Heart left ventricle (tissue), 16 donors: ENCODE results near the gene RAN. TPM values are rescaled to one million over a fixed set of nuclear protein-coding genes. Genes with fewer than 3 reads are reported as not detected.

Experiments
- ATAC-seq, 4 donors: fragments of 200-7000 bp; cut with Tn5 transposase; one replicate each; pipeline ENCODE4 v1.9.1; 2020 to 2022; ENCODE audit warnings: moderate library complexity in 4 of 4, mild to moderate bottlenecking in 3 of 4, moderate number of reproducible peaks in 1 of 4
- DNase-seq, 5 donors: peaks; one replicate each; pipeline ENCODE4 v3.0.0-alpha.2; 2020
- H3K27ac ChIP-seq, 12 donors: fragments of 200-600 bp; sonication (generic) in 4 of 12; one replicate each; pipeline versions ENCODE4 v1.5.0 to v1.8.0; 2016 to 2022; ENCODE audit warnings: mild to moderate bottlenecking in 2 of 12
- H3K27me3 ChIP-seq, 9 donors: fragments of 200-600 bp; sonication (generic) in 2 of 9; one replicate each; pipeline versions ENCODE4 v1.5.1 to v1.8.0; 2016 to 2022; ENCODE audit warnings: mild to moderate bottlenecking in 3 of 9
- H3K36me3 ChIP-seq, 9 donors: fragments of 200-600 bp; sonication (generic) in 2 of 9; one replicate each; pipeline versions ENCODE4 v1.5.0 to v1.8.0; 2018 to 2022; ENCODE audit warnings: mild to moderate bottlenecking in 2 of 9
- H3K4me1 ChIP-seq, 12 donors: fragments of 200-600 bp; sonication (generic) in 4 of 12; one replicate each; pipeline versions ENCODE4 v1.5.0 to v1.8.0; 2016 to 2022; ENCODE audit warnings: mild to moderate bottlenecking in 3 of 12
- H3K4me3 ChIP-seq, 12 donors: fragments of 200-600 bp; sonication (generic) in 4 of 12; one replicate each; pipeline versions ENCODE4 v1.5.0 to v1.8.0; 2017 to 2022; ENCODE audit warnings: mild to moderate bottlenecking in 9 of 12, moderate library complexity in 4 of 12
- H3K9me3 ChIP-seq, 12 donors: fragments of 200-600 bp; sonication (generic) in 4 of 12; one replicate each; pipeline versions ENCODE4 v1.5.0 to v1.8.0; 2016 to 2022; ENCODE audit warnings: mild to moderate bottlenecking in 1 of 12
- CTCF ChIP-seq, 12 donors: fragments of 200-600 bp; sonication (generic) in 4 of 12; IDR thresholded peaks; one replicate each; pipeline versions ENCODE4 v1.5.0 to v1.8.0; 2018 to 2022; ENCODE audit warnings: antibody characterized with exemption in 12 of 12, mild to moderate bottlenecking in 5 of 12
- POLR2A ChIP-seq, 2 donors: fragments of 450-650 bp; IDR thresholded peaks; one replicate each; pipeline ENCODE4 v1.6.1; 2017; ENCODE audit warnings: antibody characterized with exemption in 2 of 2, mild to moderate bottlenecking in 2 of 2, moderate library complexity in 2 of 2
- WGBS, 4 donors: extraction: QIAGEN DNeasy Blood & Tissue Kit in 2 of 4; methylation state at CpG; one replicate each; pipeline versions ENCODE4 v1.1.5 to v1.1.7; 2013 to 2018; 5-methylcytosine and 5-hydroxymethylcytosine counted together
- intact Hi-C, 10 donors: fragments of 100-400 bp; cut with DNase I; formaldehyde crosslinking; loops; one replicate each; pipeline versions ENCODE4 v1.11.1 to v1.14.2; 2022
- long read RNA-seq, 3 donors: library from polyadenylated mRNA; unstranded; transcript quantifications; one replicate each; pipeline ENCODE4 v2.0.0, GENCODE V29; 2020 to 2021
- polyA plus RNA-seq, 2 donors: library from polyadenylated mRNA; stranded (reverse); fragments of 200-250 nt; gene quantifications; one replicate each; pipeline ENCODE4 v1.2.3, GENCODE V29; 2013
- total RNA-seq, 9 donors: library from RNA; depleted of rRNA in 2 of 9; stranded (reverse); fragments of >200 nt in 2 of 9; fragmentation: NEBNext Ultra II Directional in 3 of 9; extraction: Animal tissue kit (Norgen Biotek cat#: 25700) in 3 of 9; gene quantifications; one replicate each; pipeline versions ENCODE4 v1.1.0 to v1.2.4, GENCODE V29; 2016 to 2023
- donor health status: ischemic (EF 13 %, LVEDD 7.1; RV severe dilation, severe dysfunction).
- donor health status: healthy with polysubstance abuse.
- donor health status: DM: no; HTN: yes; CAD: no.
- donor health status: DM: no; HTN: no; CAD: no.
- donor health status: ischemic (EF 25% LVEDD 6.9; RV normal size, moderate dysfunction).
- donor health status: ischemic (EF 25% LVEDD 5.7; RV mildly dilated, moderate dysfunction).
- donor health status: healthy.
- donor health status: DM: yes; HTN: yes; CAD: no.
- donor health status: ischemic (EF 35%, LVEDD 5.7; RV mildly dilated, moderate dysfunction).
- donor health status: nonischemic (EF 11% LVEDD 7.7; RV severe dilation, severe dysfunction).
- donor health status: DM: yes; HTN: yes; CAD: no.
- donor health status: PGD.
- donor health status: ischemic (EF 29% LVEDD 5.4; RV normal size, mild dysfunction).
- donor health status: nonischemic (EF 23%, LVEDD 6.1; RV moderate dilation, normal function).

Gene RAN
- total RNA-seq (100 to 1,000 TPM; 109 to 413 (median 303) TPM), polyA plus RNA-seq (100 to 1,000 TPM in 1 of 2 donors, 10 to 100 TPM in 1; 85.6 to 646 TPM)
- long read RNA-seq, donor 1, transcript RAN-203 (6 exons, 2,455 nt) = minor isoform, 9 of 222 reads
- long read RNA-seq, donor 1, transcript RAN-212 (7 exons, 2,661 nt) = major isoform, 200 of 222 reads
- long read RNA-seq, donor 1, partial matches to known transcripts = 5 of 222 reads
- long read RNA-seq, donor 1, other reads (novel, unspliced or antisense) = 6 of 222 reads
- long read RNA-seq, donor 2, transcript RAN-212 (7 exons, 2,661 nt) = major isoform, 1,008 of 1,110 reads
- long read RNA-seq, donor 2, transcript RAN-203 (6 exons, 2,455 nt) = minor isoform, 41 of 1,110 reads
- long read RNA-seq, donor 2, transcript RAN-202 (6 exons, 1,530 nt) = minor isoform, 20 of 1,110 reads
- long read RNA-seq, donor 2, partial matches to known transcripts = 20 of 1,110 reads
- long read RNA-seq, donor 2, other reads (novel, unspliced or antisense) = 21 of 1,110 reads
- long read RNA-seq, donor 3, transcript RAN-212 (7 exons, 2,661 nt) = major isoform, 265 of 289 reads
- long read RNA-seq, donor 3, transcript RAN-203 (6 exons, 2,455 nt) = minor isoform, 9 of 289 reads
- long read RNA-seq, donor 3, partial matches to known transcripts = 6 of 289 reads
- long read RNA-seq, donor 3, other reads (novel, unspliced or antisense) = 5 of 289 reads

GRCh38 chr12:130871286-130872178, at the start of gene RAN:
Gene RAN (plus strand): TSS chr12:130872066. CDS start chr12:130872594, 528 bp downstream.
- intact Hi-C loops = loop anchor here in 3 of 10 donors (2.0 to 5.0 kb wide), 3 partner anchors 25 to 34 kb away; partner anchors contain the start of gene STX2 (in 2 of the 3)
- 4 to 10% (median 5%) methylated on average over 59 to 118 of the region's 118 CpGs for WGBS, 4 donors
- Histone ChIP-seq H3K9me3 (peaks cover 0 to 11% (median 0%) of the 10 kb centered on the region in 12 donors), H3K27ac (peak within 1 kb of the TSS; percentile 51 to 94 (median 88)), H3K36me3 (peaks cover 0 to 41% (median 36%) of the 10 kb centered on the region in 9 donors), H3K4me3 (peak within 1 kb of the TSS; percentile 68 to 94 (median 75)), H3K27me3 (no peaks in the 10 kb centered on the region), H3K4me1 (peaks cover 2 to 32% (median 20%) of the 10 kb centered on the region in 12 donors)
- DNase-seq = peak; percentile 92 to 97 (median 94)
- TF ChIP-seq POLR2A (IDR thresholded peaks at IDR 0.05) = peak in 1 of 2 donors; percentile 18
- no peak for TF ChIP-seq CTCF (IDR thresholded peaks at IDR 0.05)
- peak; percentile 84 to 94 (median 91) for ATAC-seq

GRCh38 chr12:130825771-130826150, 46.1 kb upstream of the RAN start:
- Histone ChIP-seq H3K36me3 (peaks cover 0 to 41% (median 25%) of the 10 kb centered on the region in 9 donors), H3K4me1 (peaks cover 0 to 15% (median 0%) of the 10 kb centered on the region in 12 donors), H3K4me3 (no peak overlapping the region), H3K27me3 (no peaks in the 10 kb centered on the region), H3K27ac (no peak overlapping the region), H3K9me3 (no peaks in the 10 kb centered on the region)
- TF ChIP-seq CTCF (IDR thresholded peaks at IDR 0.05) (no peak), POLR2A (IDR thresholded peaks at IDR 0.05) (no peak)
- DNase-seq = no peak
- intact Hi-C loops = no loop called here
- 83 to 89% (median 86%) methylated on average over 6 of the region's 6 CpGs for WGBS, 4 donors
- peak in 1 of 4 donors; percentile 11 for ATAC-seq

GRCh38 chr12:130826151-130826801, 45.6 kb upstream of the RAN start:
- Histone ChIP-seq H3K27ac (no peak overlapping the region), H3K4me1 (peaks cover 0 to 15% (median 0%) of the 10 kb centered on the region in 12 donors), H3K36me3 (peaks cover 0 to 36% (median 20%) of the 10 kb centered on the region in 9 donors), H3K4me3 (no peak overlapping the region), H3K27me3 (no peaks in the 10 kb centered on the region), H3K9me3 (no peaks in the 10 kb centered on the region)
- DNase-seq (peak in 1 of 5 donors; percentile 72), ATAC-seq (peak in 3 of 4 donors; percentile 69 to 76 (median 75))
- TF ChIP-seq POLR2A (IDR thresholded peaks at IDR 0.05) (no peak), CTCF (IDR thresholded peaks at IDR 0.05) (peak; percentile 33 to 72 (median 47))
- WGBS, 4 donors = 74 to 81% (median 76%) methylated on average over 21 of the region's 21 CpGs
- intact Hi-C loops = no loop called here
